ENCODE data around the gene MALAT1.
A peak's percentile ranks its signal among the peaks of the same experiment; 100 is the strongest.
"Not testable (repeated sequence)": the region's sequence is repeated elsewhere in the genome, so short reads cannot be mapped to it uniquely, and the experiment has no call there.

MALAT1 gene

GRCh38 chr11:65470433-65471049 lies 28.3 kb upstream of the MALAT1 start:
- Histone ChIP-seq H3K36me3 (ENCODE audit: control insufficient read depth, insufficient read depth, low read length, severe bottlenecking) (no peaks in the 10 kb centered on the region), H3K9ac (ENCODE audit: low read length) (peak overlapping the region; percentile 85), H3K4me1 (ENCODE audit: control insufficient read depth, insufficient read depth, low read length) (peaks cover 40% of the 10 kb centered on the region), H3K27me3 (replicated peaks; ENCODE audit: control insufficient read depth, insufficient read depth, low read length) (no peaks in the 10 kb centered on the region), H3K4me3 (ENCODE audit: low read length) (no peak overlapping the region), H3K9me3 (ENCODE audit: control insufficient read depth, low read length) (no peaks in the 10 kb centered on the region)
- DNase-seq (ENCODE audit: low read depth): no peak

- peak; percentile 74 for DNase-seq (ENCODE audit: low read depth)
- Histone ChIP-seq H3K4me1 (ENCODE audit: control insufficient read depth, insufficient read depth, low read length) (peaks cover 44% of the 10 kb centered on the region), H3K36me3 (ENCODE audit: control insufficient read depth, insufficient read depth, low read length, severe bottlenecking) (no peaks in the 10 kb centered on the region), H3K27me3 (replicated peaks; ENCODE audit: control insufficient read depth, insufficient read depth, low read length) (no peaks in the 10 kb centered on the region), H3K4me3 (ENCODE audit: low read length) (peak overlapping the region; percentile 28), H3K9ac (ENCODE audit: low read length) (peak overlapping the region; percentile 85), H3K9me3 (ENCODE audit: control insufficient read depth, low read length) (no peaks in the 10 kb centered on the region)
Observed at GRCh38 chr11:65471447-65471891, 27.4 kb upstream of the MALAT1 start.

- Histone ChIP-seq H3K9ac (ENCODE audit: low read length) (peak overlapping the region; percentile 85), H3K4me1 (ENCODE audit: control insufficient read depth, insufficient read depth, low read length) (peaks cover 49% of the 10 kb centered on the region)
- H3K4me3 ChIP-seq (ENCODE audit: low read length); DNase-seq (ENCODE audit: low read depth); H3K9me3 ChIP-seq (ENCODE audit: control insufficient read depth, low read length); H3K36me3 ChIP-seq (ENCODE audit: control insufficient read depth, insufficient read depth, low read length, severe bottlenecking); H3K27me3 ChIP-seq (replicated peaks; ENCODE audit: control insufficient read depth, insufficient read depth, low read length): not testable (repeated sequence)
Observed at GRCh38 chr11:65472588-65473277, 26.1 kb upstream of the MALAT1 start.

DNA sequence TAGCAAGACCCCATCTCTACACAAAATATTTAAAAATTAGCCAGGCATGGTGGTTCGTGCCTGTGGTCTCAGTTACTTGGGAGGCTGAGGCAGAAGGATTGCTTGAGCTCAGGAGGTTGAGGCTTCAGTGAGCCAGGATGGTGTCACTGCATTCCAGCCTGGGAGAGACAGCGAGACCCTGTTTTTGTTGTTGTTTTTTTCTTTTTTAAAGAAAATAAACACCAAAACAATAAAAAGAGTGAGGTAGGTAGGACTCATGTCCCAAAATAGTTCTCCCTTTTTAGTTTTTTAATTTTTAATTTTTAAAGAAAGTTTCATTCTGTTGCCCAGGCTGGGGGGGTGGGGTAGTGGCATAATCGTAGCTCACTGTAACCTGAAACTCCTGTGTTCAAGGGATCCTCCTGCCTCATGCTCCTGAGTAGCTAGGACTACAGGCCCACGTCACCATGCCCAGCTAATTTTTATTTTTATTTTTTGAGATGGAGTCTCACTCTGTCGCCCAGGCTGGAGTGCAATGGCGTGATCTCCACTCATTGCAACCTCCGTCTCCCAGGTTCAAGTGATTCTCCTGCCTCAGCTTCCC lies 25.5 kb upstream of the MALAT1 start:
- no peaks in the 10 kb centered on the region for H3K27me3 ChIP-seq (replicated peaks; ENCODE audit: control insufficient read depth, insufficient read depth, low read length)
- H3K4me3 ChIP-seq (ENCODE audit: low read length): no peak overlapping the region
- peaks cover 48% of the 10 kb centered on the region for H3K4me1 ChIP-seq (ENCODE audit: control insufficient read depth, insufficient read depth, low read length)
- no peak for DNase-seq (ENCODE audit: low read depth)
- H3K9ac ChIP-seq (ENCODE audit: low read length): peak overlapping the region; percentile 42
- H3K9me3 ChIP-seq (ENCODE audit: control insufficient read depth, low read length): no peaks in the 10 kb centered on the region
- H3K36me3 ChIP-seq (ENCODE audit: control insufficient read depth, insufficient read depth, low read length, severe bottlenecking): no peaks in the 10 kb centered on the region

- Histone ChIP-seq H3K4me3 (ENCODE audit: low read length) (no peak overlapping the region), H3K9ac (ENCODE audit: low read length) (no peak overlapping the region), H3K4me1 (ENCODE audit: control insufficient read depth, insufficient read depth, low read length) (peaks cover 58% of the 10 kb centered on the region), H3K9me3 (ENCODE audit: control insufficient read depth, low read length) (no peaks in the 10 kb centered on the region), H3K27me3 (replicated peaks; ENCODE audit: control insufficient read depth, insufficient read depth, low read length) (no peaks in the 10 kb centered on the region), H3K36me3 (ENCODE audit: control insufficient read depth, insufficient read depth, low read length, severe bottlenecking) (no peaks in the 10 kb centered on the region)
- no peak for DNase-seq (ENCODE audit: low read depth)
Observed at GRCh38 chr11:65474864-65475263, 24.0 kb upstream of the MALAT1 start.

DNA sequence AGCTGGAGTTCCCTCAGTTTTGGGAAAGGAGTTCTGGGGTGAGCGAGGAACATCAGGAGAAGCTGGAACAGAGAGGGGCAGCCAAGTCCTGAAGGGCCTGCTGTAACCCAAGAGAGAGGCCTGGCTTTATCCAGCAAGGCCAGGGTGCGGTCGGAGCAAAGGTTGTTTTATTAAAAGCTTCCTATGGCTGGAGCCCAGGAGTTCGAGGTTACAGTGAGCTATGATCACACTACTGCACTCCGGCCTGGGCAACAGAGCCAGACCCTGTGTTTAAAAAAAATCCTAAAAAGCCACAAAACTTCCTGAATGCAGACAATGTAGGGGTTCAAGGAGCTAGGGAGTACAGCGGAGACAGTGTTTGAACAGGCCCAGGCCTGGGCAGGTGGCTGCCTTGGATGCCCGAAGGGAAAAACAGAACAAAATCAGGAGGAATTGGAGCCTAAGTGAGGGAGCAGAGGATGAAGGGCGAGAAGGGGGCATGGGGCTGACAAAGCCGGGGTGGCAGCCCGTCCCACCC lies 22.2 kb upstream of the MALAT1 start:
- Histone ChIP-seq H3K4me1 (ENCODE audit: control insufficient read depth, insufficient read depth, low read length) (peaks cover 57% of the 10 kb centered on the region), H3K9me3 (ENCODE audit: control insufficient read depth, low read length) (no peaks in the 10 kb centered on the region), H3K9ac (ENCODE audit: low read length) (peak overlapping the region; percentile 99), H3K27me3 (replicated peaks; ENCODE audit: control insufficient read depth, insufficient read depth, low read length) (no peaks in the 10 kb centered on the region), H3K36me3 (ENCODE audit: control insufficient read depth, insufficient read depth, low read length, severe bottlenecking) (no peaks in the 10 kb centered on the region), H3K4me3 (ENCODE audit: low read length) (peak overlapping the region; percentile 88)
- DNase-seq (ENCODE audit: low read depth): no peak

DNA sequence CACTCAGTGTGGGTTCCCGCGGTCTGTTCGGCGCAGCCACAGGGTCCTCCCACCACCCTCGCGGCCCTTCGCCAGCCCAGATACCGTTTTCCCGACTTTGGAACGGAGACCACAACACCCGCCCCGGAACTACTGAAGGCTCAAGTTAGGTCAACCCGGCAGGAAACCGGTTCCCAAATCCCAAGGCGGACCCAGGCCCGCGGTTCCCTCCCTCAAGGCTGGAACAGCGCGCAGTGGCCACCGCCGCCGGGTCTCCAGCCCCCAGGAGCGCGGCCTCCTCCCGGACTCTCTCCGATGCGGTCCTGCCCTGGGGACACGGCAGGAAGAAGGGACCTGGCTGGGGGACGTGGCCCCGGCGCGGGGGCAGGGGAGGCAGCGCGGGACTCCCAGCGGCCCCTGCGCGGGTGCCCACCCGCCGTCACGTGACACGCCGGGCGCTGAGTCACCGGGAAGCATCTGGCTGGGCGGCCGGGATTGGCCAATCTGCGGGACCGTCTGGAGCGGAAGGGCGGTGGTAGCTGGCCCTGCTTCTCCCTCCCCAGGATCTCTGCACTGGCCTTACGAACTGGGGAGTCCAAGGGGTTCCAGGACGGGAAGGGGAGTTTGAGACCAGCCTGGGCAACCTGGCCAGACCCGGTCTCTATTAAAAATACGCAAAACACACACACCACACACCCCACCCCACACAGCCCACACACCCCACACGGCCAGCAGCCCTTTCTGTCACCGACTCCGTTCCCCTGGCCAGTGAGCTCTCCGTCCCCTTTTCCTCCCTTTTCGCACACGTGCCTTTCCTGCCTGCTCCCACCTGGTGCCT lies 21.5 kb upstream of the MALAT1 start:
- Histone ChIP-seq H3K9ac (ENCODE audit: low read length) (peak overlapping the region; percentile 99), H3K27me3 (replicated peaks; ENCODE audit: control insufficient read depth, insufficient read depth, low read length) (no peaks in the 10 kb centered on the region), H3K4me1 (ENCODE audit: control insufficient read depth, insufficient read depth, low read length) (peaks cover 55% of the 10 kb centered on the region), H3K4me3 (ENCODE audit: low read length) (peak overlapping the region; percentile 88), H3K36me3 (ENCODE audit: control insufficient read depth, insufficient read depth, low read length, severe bottlenecking) (no peaks in the 10 kb centered on the region), H3K9me3 (ENCODE audit: control insufficient read depth, low read length) (no peaks in the 10 kb centered on the region)
- DNase-seq (ENCODE audit: low read depth): peak; percentile 98

DNA sequence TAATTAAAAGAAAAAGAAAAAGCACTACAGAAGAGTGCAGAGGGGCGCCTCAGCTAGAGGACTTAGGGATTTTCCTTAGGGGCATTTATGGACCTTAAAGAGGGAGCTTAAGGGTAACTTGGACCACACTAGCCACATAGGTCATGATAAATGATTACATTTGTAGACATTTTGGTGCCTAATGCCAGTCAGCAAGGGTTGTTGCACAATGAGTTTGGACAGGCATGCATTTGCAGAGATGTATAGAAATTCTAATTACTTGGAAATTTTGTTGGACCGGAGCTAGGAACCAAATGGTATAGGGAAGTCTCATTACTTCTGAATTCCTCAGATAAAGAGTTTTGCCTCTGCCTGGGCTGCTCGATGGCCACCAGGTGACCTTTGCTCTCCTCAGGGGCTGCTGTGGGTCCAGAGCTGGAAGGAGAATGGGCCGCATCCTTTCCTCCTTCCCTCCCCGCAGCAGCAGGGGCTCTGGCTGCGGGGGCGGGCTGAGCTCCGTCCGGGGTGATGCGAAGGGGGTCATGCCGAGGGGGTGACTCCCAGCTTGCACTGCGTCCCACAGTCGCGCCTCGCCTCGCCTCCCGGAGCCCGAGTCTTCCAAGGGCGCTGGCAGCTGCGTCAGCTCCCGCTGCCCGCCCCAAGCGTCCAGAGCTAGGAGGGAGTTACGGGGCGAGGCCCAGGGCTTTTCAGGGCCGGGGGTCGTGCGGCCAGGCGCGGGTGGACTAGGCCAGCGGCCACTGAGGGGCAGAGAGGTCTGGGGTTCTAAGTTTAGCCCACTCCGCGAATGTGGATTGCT lies 20.3 kb upstream of the MALAT1 start:
- DNase-seq (ENCODE audit: low read depth): peak; percentile 38
- no peaks in the 10 kb centered on the region for H3K36me3 ChIP-seq (ENCODE audit: control insufficient read depth, insufficient read depth, low read length, severe bottlenecking)
- H3K4me1 ChIP-seq (ENCODE audit: control insufficient read depth, insufficient read depth, low read length): peaks cover 51% of the 10 kb centered on the region
- no peaks in the 10 kb centered on the region for H3K27me3 ChIP-seq (replicated peaks; ENCODE audit: control insufficient read depth, insufficient read depth, low read length)
- peak overlapping the region; percentile 72 for H3K4me3 ChIP-seq (ENCODE audit: low read length)
- H3K9me3 ChIP-seq (ENCODE audit: control insufficient read depth, low read length): no peaks in the 10 kb centered on the region
- H3K9ac ChIP-seq (ENCODE audit: low read length): peak overlapping the region; percentile 99

GRCh38 chr11:65479184-65480145 lies 19.4 kb upstream of the MALAT1 start:
- H3K4me3 ChIP-seq (ENCODE audit: low read length): peak overlapping the region; percentile 72
- H3K36me3 ChIP-seq (ENCODE audit: control insufficient read depth, insufficient read depth, low read length, severe bottlenecking): no peaks in the 10 kb centered on the region
- H3K9ac ChIP-seq (ENCODE audit: low read length): peak overlapping the region; percentile 99
- H3K4me1 ChIP-seq (ENCODE audit: control insufficient read depth, insufficient read depth, low read length): peaks cover 56% of the 10 kb centered on the region
- H3K9me3 ChIP-seq (ENCODE audit: control insufficient read depth, low read length): no peaks in the 10 kb centered on the region
- DNase-seq (ENCODE audit: low read depth): peak; percentile 82
- H3K27me3 ChIP-seq (replicated peaks; ENCODE audit: control insufficient read depth, insufficient read depth, low read length): no peaks in the 10 kb centered on the region

Data from adipocyte (in vitro differentiated cells).